Suprapubic skin (tissue), 4 donors: ENCODE data around the gene DNAL1. TPM values are rescaled to one million over a fixed set of nuclear protein-coding genes. Genes with fewer than 3 reads are reported as not detected.

Experiments used
- DNase-seq, 2 donors: peaks; one replicate each; pipeline ENCODE4 v3.0.0-alpha.2; 2019; ENCODE audit warnings: low spot score in 2 of 2
- H3K27ac ChIP-seq: fragments of 200-600 bp; sonication (generic); one replicate; pipeline ENCODE4 v1.5.1; 2019
- H3K27me3 ChIP-seq: fragments of 200-600 bp; sonication (generic); one replicate; pipeline ENCODE4 v1.5.1; 2019
- H3K36me3 ChIP-seq: fragments of 200-600 bp; sonication (generic); one replicate; pipeline ENCODE4 v1.5.1; 2019
- H3K4me1 ChIP-seq: fragments of 200-600 bp; sonication (generic); one replicate; pipeline ENCODE4 v1.5.1; 2019
- H3K4me3 ChIP-seq: fragments of 200-600 bp; sonication (generic); one replicate; pipeline ENCODE4 v1.5.1; 2019; ENCODE audit warnings: mild to moderate bottlenecking
- H3K9me3 ChIP-seq: fragments of 200-600 bp; sonication (generic); one replicate; pipeline ENCODE4 v1.5.1; 2019
- EP300 ChIP-seq: sonication (generic); formaldehyde crosslinking; IDR thresholded peaks from one replicate; pipeline ENCODE4 v1.6.1; 2017; ENCODE audit warnings: antibody characterized with exemption
- POLR2A ChIP-seq, 2 donors: fragments of 450-650 bp; IDR thresholded peaks; one replicate each; pipeline ENCODE4 v1.6.1; 2017; ENCODE audit warnings: antibody characterized with exemption in 2 of 2, mild to moderate bottlenecking in 2 of 2, moderate library complexity in 2 of 2
- POLR2AphosphoS5 ChIP-seq, 3 donors: sonication (generic); formaldehyde crosslinking; IDR thresholded peaks; one replicate each; pipeline ENCODE4 v1.6.1; 2017; ENCODE audit warnings: antibody characterized with exemption in 3 of 3
- WGBS: methylation state at CpG from one replicate; pipeline ENCODE4 v1.1.5; 2018; 5-methylcytosine and 5-hydroxymethylcytosine counted together
- total RNA-seq, 4 donors: library from RNA; depleted of rRNA; stranded (reverse); fragments of >200 nt; gene quantifications; one replicate each; pipeline ENCODE4 v1.1.0, GENCODE V29; 2016
- TF ChIP-seq, protein P1 (sequence below), 2 donors: fragments of 200-600 bp in 1 of 2; fragments of 450-650 bp in 1 of 2; sonication (generic) in 1 of 2; IDR thresholded peaks; one replicate each; pipeline ENCODE4 v1.5.1; 2016 to 2019; ENCODE audit warnings: antibody characterized with exemption in 2 of 2, mild to moderate bottlenecking in 1 of 2, moderate library complexity in 1 of 2

Gene DNAL1
- total RNA-seq, 4 donors from 2014 or later, result 1.8 to 3.6 (median 2.6) TPM

DNA sequence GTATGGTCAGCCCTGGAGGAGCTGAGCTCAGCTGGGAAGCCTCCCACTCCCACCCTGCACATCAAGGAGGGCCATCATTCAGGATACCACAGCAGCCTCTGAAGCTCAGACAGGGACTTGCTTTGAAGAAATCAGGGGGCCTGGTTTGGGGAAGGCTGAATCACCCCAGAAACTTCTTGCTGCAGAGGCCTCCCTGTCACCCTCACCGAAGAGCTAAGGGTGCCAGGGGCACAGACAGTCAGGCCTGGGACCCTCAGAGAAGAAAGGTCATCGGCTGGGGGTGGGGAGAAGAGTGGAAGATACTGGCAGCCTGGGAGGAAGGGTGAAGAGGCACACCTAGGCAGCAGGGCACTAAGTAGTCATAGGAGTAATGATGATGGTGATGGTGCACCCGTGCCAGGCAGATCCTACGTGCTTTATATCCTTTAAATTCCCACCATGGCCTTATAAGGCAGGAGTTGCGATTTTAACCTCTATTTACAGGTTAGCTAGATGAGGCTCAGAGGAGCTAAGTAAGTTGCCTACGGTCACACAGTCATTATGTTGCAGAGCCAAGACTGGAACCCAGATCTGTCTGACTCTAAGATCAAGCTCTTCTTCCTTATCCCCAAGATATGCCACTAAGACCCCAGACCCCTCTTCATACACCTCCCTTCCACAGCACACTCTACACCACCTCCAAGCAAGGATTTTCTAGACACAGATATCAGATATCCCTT, 97.9 kb downstream of the DNAL1 start:
- Histone ChIP-seq H3K9me3 (no peaks in the 10 kb centered on the region), H3K27ac (peak overlapping the region; percentile 85), H3K27me3 (no peaks in the 10 kb centered on the region), H3K4me1 (peaks cover 95% of the 10 kb centered on the region), H3K4me3 (peak overlapping the region; percentile 23), H3K36me3 (peaks cover 22% of the 10 kb centered on the region)
- WGBS, result 42% methylated on average over 6 of the region's 6 CpGs
- no peak for DNase-seq
- TF ChIP-seq EP300, result no peak
- no peak for TF ChIP-seq POLR2A (IDR thresholded peaks at IDR 0.05)
- TF ChIP-seq POLR2AphosphoS5 (IDR thresholded peaks at IDR 0.05), result no peak
- TF ChIP-seq, protein P1, sequence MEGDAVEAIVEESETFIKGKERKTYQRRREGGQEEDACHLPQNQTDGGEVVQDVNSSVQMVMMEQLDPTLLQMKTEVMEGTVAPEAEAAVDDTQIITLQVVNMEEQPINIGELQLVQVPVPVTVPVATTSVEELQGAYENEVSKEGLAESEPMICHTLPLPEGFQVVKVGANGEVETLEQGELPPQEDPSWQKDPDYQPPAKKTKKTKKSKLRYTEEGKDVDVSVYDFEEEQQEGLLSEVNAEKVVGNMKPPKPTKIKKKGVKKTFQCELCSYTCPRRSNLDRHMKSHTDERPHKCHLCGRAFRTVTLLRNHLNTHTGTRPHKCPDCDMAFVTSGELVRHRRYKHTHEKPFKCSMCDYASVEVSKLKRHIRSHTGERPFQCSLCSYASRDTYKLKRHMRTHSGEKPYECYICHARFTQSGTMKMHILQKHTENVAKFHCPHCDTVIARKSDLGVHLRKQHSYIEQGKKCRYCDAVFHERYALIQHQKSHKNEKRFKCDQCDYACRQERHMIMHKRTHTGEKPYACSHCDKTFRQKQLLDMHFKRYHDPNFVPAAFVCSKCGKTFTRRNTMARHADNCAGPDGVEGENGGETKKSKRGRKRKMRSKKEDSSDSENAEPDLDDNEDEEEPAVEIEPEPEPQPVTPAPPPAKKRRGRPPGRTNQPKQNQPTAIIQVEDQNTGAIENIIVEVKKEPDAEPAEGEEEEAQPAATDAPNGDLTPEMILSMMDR (IDR thresholded peaks at IDR 0.05), result no peak

DNA sequence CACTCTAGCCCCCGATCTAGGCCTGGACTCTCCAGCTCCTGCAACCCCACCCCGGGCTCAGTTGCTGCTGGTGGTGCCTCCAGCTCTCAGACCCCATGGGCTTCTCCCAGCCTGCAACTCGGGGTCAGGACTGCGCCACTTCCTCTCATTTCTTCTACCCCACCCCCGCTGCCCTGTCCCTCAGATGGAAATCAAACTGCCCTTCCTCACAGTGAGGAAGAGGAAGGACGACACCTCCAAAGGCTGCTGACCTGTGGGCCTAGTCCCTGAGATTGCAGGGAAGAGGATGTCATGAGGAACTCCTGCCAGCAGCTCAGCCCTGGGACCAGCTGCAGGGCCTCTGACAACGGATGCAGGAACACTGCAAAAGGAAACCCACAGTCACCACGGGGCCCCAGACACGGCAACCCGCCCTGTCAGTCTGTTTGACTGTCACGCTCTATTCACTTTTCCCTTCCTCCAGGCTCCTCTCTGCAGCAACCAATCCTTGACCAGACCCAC, 98.7 kb downstream of the DNAL1 start:
- no peaks in the 10 kb centered on the region for H3K27me3 ChIP-seq
- TF ChIP-seq POLR2AphosphoS5 (IDR thresholded peaks at IDR 0.05), result no peak
- TF ChIP-seq, protein P1 (IDR thresholded peaks at IDR 0.05), result no peak
- 32% methylated on average over 10 of the region's 11 CpGs for WGBS
- peak in 1 of 2 donors; percentile 79 for DNase-seq
- H3K4me3 ChIP-seq, result no peak overlapping the region
- H3K36me3 ChIP-seq, result peaks cover 14% of the 10 kb centered on the region
- H3K9me3 ChIP-seq, result no peaks in the 10 kb centered on the region
- peak overlapping the region; percentile 85 for H3K27ac ChIP-seq
- H3K4me1 ChIP-seq, result peaks cover 100% of the 10 kb centered on the region

DNA sequence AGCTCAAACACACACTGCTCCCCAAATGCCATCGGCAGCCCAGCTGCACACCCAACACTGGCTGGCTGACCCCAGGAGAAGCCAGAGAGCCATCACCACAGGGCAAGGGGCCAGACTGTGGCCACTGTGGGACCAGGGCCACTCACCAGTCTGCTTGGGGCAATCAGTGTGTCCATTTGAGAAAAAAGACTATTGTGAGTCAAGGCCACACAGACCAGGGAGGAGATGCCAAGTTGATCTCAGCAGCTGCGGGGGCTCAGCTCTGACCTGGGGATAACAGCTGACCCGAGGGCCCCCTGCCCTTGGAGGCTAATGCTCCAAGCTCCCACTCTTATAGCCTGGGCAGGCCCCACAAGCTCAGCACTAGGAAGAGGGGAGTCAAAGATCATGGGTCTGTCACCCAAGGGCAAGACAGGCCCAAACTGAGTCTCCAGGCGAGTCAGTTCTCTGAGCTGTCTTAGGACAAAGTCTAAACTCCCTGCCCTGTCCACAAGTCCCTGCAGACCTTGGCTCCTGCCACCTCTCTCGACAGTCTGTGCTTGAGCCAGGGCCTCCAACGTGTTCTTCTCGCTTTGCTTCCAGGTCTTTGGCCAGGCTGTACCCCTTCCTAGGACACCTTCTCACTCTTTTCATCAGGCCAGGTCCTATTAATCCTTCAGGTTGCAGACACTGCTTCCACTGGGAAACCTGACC, 99.5 kb downstream of the DNAL1 start:
- H3K4me1 ChIP-seq, result peaks cover 100% of the 10 kb centered on the region
- no peak for TF ChIP-seq EP300
- TF ChIP-seq POLR2A (IDR thresholded peaks at IDR 0.05), result no peak
- H3K27me3 ChIP-seq, result no peaks in the 10 kb centered on the region
- H3K9me3 ChIP-seq, result no peaks in the 10 kb centered on the region
- DNase-seq, result no peak
- peak overlapping the region; percentile 85 for H3K27ac ChIP-seq
- peaks cover 6% of the 10 kb centered on the region for H3K36me3 ChIP-seq
- H3K4me3 ChIP-seq, result peak overlapping the region; percentile 1
- 28% methylated on average over 4 of the region's 7 CpGs for WGBS

DNA sequence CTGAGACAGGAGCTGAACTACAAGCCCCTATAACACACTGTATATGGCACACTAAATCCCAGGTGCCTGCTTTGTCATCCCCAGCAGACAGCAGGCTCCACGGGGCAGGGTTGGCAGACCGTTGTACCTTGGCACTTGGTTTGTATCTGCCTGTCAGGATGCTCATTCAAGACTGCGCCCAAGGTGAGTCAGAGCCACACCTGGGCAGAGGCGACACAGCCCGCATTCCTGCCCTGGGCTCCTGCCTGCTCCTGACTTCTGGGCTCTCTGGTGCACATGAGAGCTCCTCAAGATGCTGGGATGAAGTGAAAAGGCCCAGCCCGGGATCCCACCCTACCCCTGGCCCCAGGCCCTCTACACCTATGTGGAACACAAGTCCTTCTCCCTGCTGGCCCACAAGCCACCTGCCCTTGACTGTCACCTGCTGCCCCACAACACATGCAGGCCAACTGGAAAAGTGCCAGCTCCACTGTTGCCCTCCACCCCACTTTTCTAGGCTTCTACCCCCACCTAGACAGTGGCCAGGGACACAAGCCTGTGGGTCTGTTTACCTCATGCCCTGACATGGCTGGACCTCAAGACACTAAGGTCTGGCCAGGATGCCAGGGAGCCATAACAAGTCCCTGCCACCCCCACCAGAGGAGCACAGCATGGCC, 100.2 kb downstream of the DNAL1 start:
- peak overlapping the region; percentile 85 for H3K27ac ChIP-seq
- peak in 1 of 2 donors; percentile 81 for DNase-seq
- no peak overlapping the region for H3K4me3 ChIP-seq
- H3K4me1 ChIP-seq, result peaks cover 100% of the 10 kb centered on the region
- 22% methylated on average over 5 of the region's 6 CpGs for WGBS
- H3K9me3 ChIP-seq, result no peaks in the 10 kb centered on the region
- H3K36me3 ChIP-seq, result no peaks in the 10 kb centered on the region
- no peaks in the 10 kb centered on the region for H3K27me3 ChIP-seq
- TF ChIP-seq POLR2AphosphoS5 (IDR thresholded peaks at IDR 0.05), result no peak

DNA sequence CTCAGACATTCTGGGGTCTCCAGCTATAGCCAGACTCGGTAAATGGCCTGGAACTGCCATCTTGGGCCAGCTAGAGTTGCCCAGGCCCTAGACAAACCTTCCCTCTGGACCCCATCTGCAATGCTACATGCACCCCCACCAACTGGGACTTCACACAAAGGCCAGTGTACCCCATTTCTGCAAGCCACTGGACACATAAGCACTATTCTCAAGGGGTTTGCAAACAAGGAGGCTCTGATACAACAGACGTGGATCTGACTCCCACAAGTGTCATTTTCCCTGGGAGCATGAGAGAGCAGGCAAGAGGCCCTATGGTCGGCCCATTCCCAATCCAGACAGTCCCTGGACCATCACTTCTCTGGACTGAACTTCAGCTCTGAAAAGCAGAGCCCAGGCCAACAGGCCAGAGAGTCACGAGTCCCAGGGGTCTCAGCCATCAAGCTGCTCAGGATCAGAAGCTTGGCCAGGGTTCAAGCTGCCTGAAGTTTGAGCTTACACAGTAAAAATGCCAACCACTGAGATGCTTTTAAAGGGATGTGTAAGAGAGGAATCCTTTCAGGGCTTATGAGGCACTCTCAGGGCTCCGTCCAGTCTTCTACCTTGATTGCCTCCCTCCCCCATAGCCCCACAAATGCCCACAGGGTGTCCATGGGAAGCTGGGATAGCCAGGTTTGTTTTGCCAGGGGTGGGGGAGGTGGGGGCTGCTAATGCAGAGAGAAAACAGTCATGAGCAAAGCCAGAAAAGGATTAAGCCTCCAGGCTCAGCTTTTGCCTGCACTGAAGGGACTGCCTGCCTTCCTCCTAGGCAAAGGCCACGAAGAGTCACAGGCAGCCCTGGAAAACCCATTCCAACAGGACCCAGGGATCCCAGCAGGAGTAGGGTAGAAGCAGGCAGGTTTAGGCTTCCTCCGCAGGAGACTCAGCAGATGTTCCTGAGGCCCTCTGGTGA, 101.1 kb downstream of the DNAL1 start:
- TF ChIP-seq, protein P1 (IDR thresholded peaks at IDR 0.05), result no peak
- TF ChIP-seq POLR2A (IDR thresholded peaks at IDR 0.05) (no peak), POLR2AphosphoS5 (IDR thresholded peaks at IDR 0.05) (no peak), EP300 (no peak)
- DNase-seq, result no peak
- no peak overlapping the region for H3K4me3 ChIP-seq
- H3K4me1 ChIP-seq, result peaks cover 100% of the 10 kb centered on the region
- 67% methylated on average over 2 of the region's 7 CpGs for WGBS
- no peaks in the 10 kb centered on the region for H3K27me3 ChIP-seq
- no peaks in the 10 kb centered on the region for H3K36me3 ChIP-seq
- H3K27ac ChIP-seq, result peak overlapping the region; percentile 85
- no peaks in the 10 kb centered on the region for H3K9me3 ChIP-seq
